Sigmoid colon (tissue), 4 donors: Measurements from ENCODE around the gene ZXDC.

Experiments used
- EP300 ChIP-seq, 4 donors: sonication (generic); formaldehyde crosslinking; IDR thresholded peaks; one replicate each; pipeline ENCODE4 v1.6.1; 2017; ENCODE audit warnings: antibody characterized with exemption in 4 of 4
- POLR2A ChIP-seq, 2 donors: fragments of 450-650 bp; IDR thresholded peaks; one replicate each; pipeline ENCODE4 v1.6.1; 2016; ENCODE audit warnings: antibody characterized with exemption in 2 of 2, mild to moderate bottlenecking in 2 of 2, moderate library complexity in 2 of 2
- POLR2AphosphoS5 ChIP-seq, 4 donors: sonication (generic); formaldehyde crosslinking; IDR thresholded peaks; one replicate each; pipeline ENCODE4 v1.6.1; 2017; ENCODE audit warnings: antibody characterized with exemption in 4 of 4
- TF ChIP-seq, protein P1 (sequence below), 4 experiments: fragments of 450-650 bp in 3 of 4; fragments of 200-600 bp in 1 of 4; IDR thresholded peaks; one replicate each; pipeline ENCODE4 v1.5.1; 2016 to 2019; ENCODE audit warnings: antibody characterized with exemption in 4 of 4, mild to moderate bottlenecking in 3 of 4, moderate library complexity in 2 of 4

- TF ChIP-seq, protein P1, sequence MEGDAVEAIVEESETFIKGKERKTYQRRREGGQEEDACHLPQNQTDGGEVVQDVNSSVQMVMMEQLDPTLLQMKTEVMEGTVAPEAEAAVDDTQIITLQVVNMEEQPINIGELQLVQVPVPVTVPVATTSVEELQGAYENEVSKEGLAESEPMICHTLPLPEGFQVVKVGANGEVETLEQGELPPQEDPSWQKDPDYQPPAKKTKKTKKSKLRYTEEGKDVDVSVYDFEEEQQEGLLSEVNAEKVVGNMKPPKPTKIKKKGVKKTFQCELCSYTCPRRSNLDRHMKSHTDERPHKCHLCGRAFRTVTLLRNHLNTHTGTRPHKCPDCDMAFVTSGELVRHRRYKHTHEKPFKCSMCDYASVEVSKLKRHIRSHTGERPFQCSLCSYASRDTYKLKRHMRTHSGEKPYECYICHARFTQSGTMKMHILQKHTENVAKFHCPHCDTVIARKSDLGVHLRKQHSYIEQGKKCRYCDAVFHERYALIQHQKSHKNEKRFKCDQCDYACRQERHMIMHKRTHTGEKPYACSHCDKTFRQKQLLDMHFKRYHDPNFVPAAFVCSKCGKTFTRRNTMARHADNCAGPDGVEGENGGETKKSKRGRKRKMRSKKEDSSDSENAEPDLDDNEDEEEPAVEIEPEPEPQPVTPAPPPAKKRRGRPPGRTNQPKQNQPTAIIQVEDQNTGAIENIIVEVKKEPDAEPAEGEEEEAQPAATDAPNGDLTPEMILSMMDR (IDR thresholded peaks at IDR 0.05), result peak; percentile 92 to 100 (median 99)
- TF ChIP-seq EP300 (IDR thresholded peaks at IDR 0.05), result peak in 3 of 4 donors; percentile 80 to 96 (median 80)
- TF ChIP-seq POLR2A (IDR thresholded peaks at IDR 0.05), result peak; percentile 36 to 43
- peak; percentile 78 to 88 (median 82) for TF ChIP-seq POLR2AphosphoS5 (IDR thresholded peaks at IDR 0.05)
Measured at GRCh38 chr3:126389112-126389793, 86.4 kb downstream of the ZXDC start.
